ENCODE data around the gene LSG1. TPM values are rescaled to one million over a fixed set of nuclear protein-coding genes. Genes with fewer than 3 reads are reported as not detected.

LSG1 gene
- total and polyA plus RNA-seq, 2 donors from 2014 or later = 14.8 to 33.3 TPM

- Histone ChIP-seq H3K4me3 (ENCODE audit: low read length in 3 of 3) (peak overlapping the region; percentile 78 to 90 (median 88)), H3K4me1 (ENCODE audit: control insufficient read depth in 2 of 3, insufficient read depth in 2 of 3, low read depth in 1 of 3, low read length in 3 of 3) (peaks cover 0 to 11% (median 8%) of the 10 kb centered on the region in 3 donors), H3K9me3 (ENCODE audit: control insufficient read depth in 2 of 3, insufficient read depth in 1 of 3, low read length in 3 of 3) (no peaks in the 10 kb centered on the region), H3K27me3 (ENCODE audit: control insufficient read depth, insufficient read depth, low read length) (no peaks in the 10 kb centered on the region), H3K36me3 (ENCODE audit: control insufficient read depth in 2 of 3, insufficient read depth in 3 of 3, low read length in 3 of 3) (peaks cover 0 to 11% (median 2%) of the 10 kb centered on the region in 3 donors), H3K9ac (ENCODE audit: low read length in 3 of 3) (peak overlapping the region; percentile 13 to 72 (median 69)), H3K27ac (ENCODE audit: low read depth in 2 of 2, low read length in 2 of 2) (peak overlapping the region; percentile 89 to 90)
- no peak for TF ChIP-seq CTCF (IDR thresholded peaks at IDR 0.05; ENCODE audit: borderline replicate concordance, extremely low read depth, insufficient read depth)
- no peak for FAIRE-seq
- DNase-seq = peak in 1 of 5 donors; percentile 34
- intact Hi-C loops (cut with DNase I) = no loop called here
Measured at GRCh38 chr3:194672876-194673275, 885 bp upstream of the LSG1 start.

- peaks cover 0 to 11% (median 5%) of the 10 kb centered on the region in 3 donors for H3K36me3 ChIP-seq (ENCODE audit: control insufficient read depth in 2 of 3, insufficient read depth in 3 of 3, low read length in 3 of 3)
- FAIRE-seq (no peak), DNase-seq (peak in 2 of 5 donors; percentile 43 to 54)
- H3K27me3 ChIP-seq (ENCODE audit: control insufficient read depth, insufficient read depth, low read length) = no peaks in the 10 kb centered on the region
- intact Hi-C loops (cut with DNase I) = no loop called here
- TF ChIP-seq CTCF (IDR thresholded peaks at IDR 0.05; ENCODE audit: borderline replicate concordance, extremely low read depth, insufficient read depth) = peak; percentile 52
- H3K4me1 ChIP-seq (ENCODE audit: control insufficient read depth in 2 of 3, insufficient read depth in 2 of 3, low read depth in 1 of 3, low read length in 3 of 3) = peaks cover 0 to 11% (median 8%) of the 10 kb centered on the region in 3 donors
- H3K9me3 ChIP-seq (ENCODE audit: control insufficient read depth in 2 of 3, insufficient read depth in 1 of 3, low read length in 3 of 3) = no peaks in the 10 kb centered on the region
- peak overlapping the region; percentile 78 to 90 (median 88) for H3K4me3 ChIP-seq (ENCODE audit: low read length in 3 of 3)
- H3K9ac ChIP-seq (ENCODE audit: low read length in 3 of 3) = peak overlapping the region; percentile 69 to 77 (median 72)
- peak overlapping the region; percentile 89 to 90 for H3K27ac ChIP-seq (ENCODE audit: low read depth in 2 of 2, low read length in 2 of 2)
Measured at GRCh38 chr3:194671511-194671899, 486 bp downstream of the LSG1 start.

GRCh38 chr3:194667363-194667762 is 4.6 kb downstream of the LSG1 start:
- no peak overlapping the region for H3K9ac ChIP-seq (ENCODE audit: low read length in 3 of 3)
- no peak for TF ChIP-seq CTCF (IDR thresholded peaks at IDR 0.05; ENCODE audit: borderline replicate concordance, extremely low read depth, insufficient read depth)
- DNase-seq (no peak), FAIRE-seq (no peak)
- peaks cover 0 to 11% (median 8%) of the 10 kb centered on the region in 3 donors for H3K4me1 ChIP-seq (ENCODE audit: control insufficient read depth in 2 of 3, insufficient read depth in 2 of 3, low read depth in 1 of 3, low read length in 3 of 3)
- no peaks in the 10 kb centered on the region for H3K9me3 ChIP-seq (ENCODE audit: control insufficient read depth in 2 of 3, insufficient read depth in 1 of 3, low read length in 3 of 3)
- H3K27ac ChIP-seq (ENCODE audit: low read depth in 2 of 2, low read length in 2 of 2) = no peak overlapping the region
- peaks cover 6 to 30% (median 17%) of the 10 kb centered on the region in 3 donors for H3K36me3 ChIP-seq (ENCODE audit: control insufficient read depth in 2 of 3, insufficient read depth in 3 of 3, low read length in 3 of 3)
- H3K27me3 ChIP-seq (ENCODE audit: control insufficient read depth, insufficient read depth, low read length) = no peaks in the 10 kb centered on the region
- intact Hi-C loops (cut with DNase I) = no loop called here
- no peak overlapping the region for H3K4me3 ChIP-seq (ENCODE audit: low read length in 3 of 3)

- peaks cover 6 to 43% (median 20%) of the 10 kb centered on the region in 3 donors for H3K36me3 ChIP-seq (ENCODE audit: control insufficient read depth in 2 of 3, insufficient read depth in 3 of 3, low read length in 3 of 3)
- no peak overlapping the region for H3K27ac ChIP-seq (ENCODE audit: low read depth in 2 of 2, low read length in 2 of 2)
- no peak overlapping the region for H3K4me3 ChIP-seq (ENCODE audit: low read length in 3 of 3)
- TF ChIP-seq CTCF (IDR thresholded peaks at IDR 0.05; ENCODE audit: borderline replicate concordance, extremely low read depth, insufficient read depth) = no peak
- DNase-seq (no peak), FAIRE-seq (no peak)
- H3K9me3 ChIP-seq (ENCODE audit: control insufficient read depth in 2 of 3, insufficient read depth in 1 of 3, low read length in 3 of 3) = no peaks in the 10 kb centered on the region
- H3K9ac ChIP-seq (ENCODE audit: low read length in 3 of 3) = no peak overlapping the region
- no peaks in the 10 kb centered on the region for H3K27me3 ChIP-seq (ENCODE audit: control insufficient read depth, insufficient read depth, low read length)
- H3K4me1 ChIP-seq (ENCODE audit: control insufficient read depth in 2 of 3, insufficient read depth in 2 of 3, low read depth in 1 of 3, low read length in 3 of 3) = no peaks in the 10 kb centered on the region
- intact Hi-C loops (cut with DNase I) = no loop called here
Measured at GRCh38 chr3:194664857-194665256, 7.1 kb downstream of the LSG1 start.

Data from kidney (tissue), 14 donors.